NCI-H345 (cell line): Measurements from ENCODE around the gene DENND2C.
"Not testable (repeated sequence)": the region's sequence is repeated elsewhere in the genome, so short reads cannot be mapped to it uniquely, and the experiment has no call there.

Experiments used
- DNase-seq: peaks from one replicate; lab custom pipeline; 2025; lab: John Stamatoyannopoulos, UW

The DENND2C gene

DNA sequence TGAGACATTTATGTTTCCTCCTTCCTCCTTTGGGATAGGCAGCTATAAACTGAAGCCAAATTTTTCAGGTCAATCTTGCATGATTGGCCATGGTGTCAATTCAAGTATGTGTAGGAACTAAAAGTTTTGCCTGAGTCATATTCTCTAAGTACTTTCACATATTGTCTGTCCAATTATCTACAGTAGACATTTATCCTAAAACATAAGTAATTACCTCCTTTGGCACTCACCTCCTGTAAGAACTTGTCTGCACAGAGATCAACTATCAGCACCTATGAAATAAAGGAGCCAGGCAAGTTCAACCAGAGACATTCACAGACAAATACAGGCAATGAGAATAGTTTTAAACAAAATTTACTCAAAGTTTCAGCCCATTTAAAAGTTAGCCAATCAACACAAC, 74.2 kb downstream of the DENND2C start:
- DNase-seq: no peak

DNA sequence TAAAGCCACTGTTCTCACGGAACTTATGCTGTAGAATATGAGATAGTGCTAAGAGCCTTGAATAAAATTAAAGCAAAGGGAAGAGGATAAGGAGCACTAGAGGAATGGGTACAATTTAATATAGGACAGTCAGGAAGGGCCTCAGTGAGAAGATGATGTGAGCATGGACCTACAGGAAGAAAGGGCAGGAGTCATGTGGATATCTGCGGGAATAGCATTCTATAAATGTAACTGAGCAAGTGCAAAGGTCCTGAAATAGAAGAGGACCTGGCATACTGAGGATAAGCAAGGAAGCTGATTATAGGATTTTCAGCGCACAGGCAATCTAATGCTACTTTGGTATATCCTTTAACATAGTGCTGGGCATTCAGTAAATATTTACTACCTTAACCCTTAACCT, 75.8 kb downstream of the DENND2C start:
- DNase-seq: no peak

DNA sequence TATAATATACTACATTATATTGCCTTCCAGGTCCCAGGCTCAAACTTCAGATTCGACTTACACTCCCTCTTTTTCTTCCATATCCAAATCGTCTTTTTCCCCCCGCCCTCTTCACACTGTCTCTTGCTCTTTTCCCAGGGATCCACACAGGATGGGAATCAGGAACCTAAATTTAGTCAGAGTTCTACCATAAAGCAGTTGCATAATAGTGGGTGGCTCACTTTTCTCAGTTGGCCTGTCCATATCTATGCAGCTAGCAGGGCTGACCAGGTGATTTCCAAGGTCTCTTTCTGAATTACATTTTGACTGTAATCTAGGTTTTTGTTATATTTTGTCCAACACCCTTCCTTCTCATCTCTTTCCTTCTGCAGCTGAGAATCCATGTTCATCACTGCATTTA, 80.7 kb downstream of the DENND2C start:
- no peak for DNase-seq

DNA sequence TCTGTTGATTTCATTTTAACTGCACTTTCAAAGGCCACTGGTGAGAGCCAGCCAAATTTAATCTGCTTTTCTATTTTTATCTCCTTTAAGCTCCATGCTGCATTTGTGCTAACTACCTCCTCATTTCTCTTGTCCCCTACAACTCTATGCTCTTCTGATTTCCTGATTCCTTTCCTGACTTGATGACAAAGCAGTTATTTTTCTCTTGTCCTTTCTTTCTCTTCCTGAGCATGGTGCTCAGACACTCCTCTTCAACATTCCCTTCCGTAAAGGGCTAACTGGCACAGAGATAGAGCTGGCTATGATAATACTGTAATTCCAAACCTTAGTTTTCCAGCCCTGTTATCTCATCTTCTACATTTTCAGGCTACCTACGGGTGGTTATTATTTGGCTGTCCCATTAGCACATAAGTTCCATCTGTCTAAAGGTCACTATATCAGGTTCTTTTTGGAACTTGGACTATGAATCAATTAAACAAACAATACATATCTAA, 81.6 kb downstream of the DENND2C start:
- DNase-seq: no peak

DNA sequence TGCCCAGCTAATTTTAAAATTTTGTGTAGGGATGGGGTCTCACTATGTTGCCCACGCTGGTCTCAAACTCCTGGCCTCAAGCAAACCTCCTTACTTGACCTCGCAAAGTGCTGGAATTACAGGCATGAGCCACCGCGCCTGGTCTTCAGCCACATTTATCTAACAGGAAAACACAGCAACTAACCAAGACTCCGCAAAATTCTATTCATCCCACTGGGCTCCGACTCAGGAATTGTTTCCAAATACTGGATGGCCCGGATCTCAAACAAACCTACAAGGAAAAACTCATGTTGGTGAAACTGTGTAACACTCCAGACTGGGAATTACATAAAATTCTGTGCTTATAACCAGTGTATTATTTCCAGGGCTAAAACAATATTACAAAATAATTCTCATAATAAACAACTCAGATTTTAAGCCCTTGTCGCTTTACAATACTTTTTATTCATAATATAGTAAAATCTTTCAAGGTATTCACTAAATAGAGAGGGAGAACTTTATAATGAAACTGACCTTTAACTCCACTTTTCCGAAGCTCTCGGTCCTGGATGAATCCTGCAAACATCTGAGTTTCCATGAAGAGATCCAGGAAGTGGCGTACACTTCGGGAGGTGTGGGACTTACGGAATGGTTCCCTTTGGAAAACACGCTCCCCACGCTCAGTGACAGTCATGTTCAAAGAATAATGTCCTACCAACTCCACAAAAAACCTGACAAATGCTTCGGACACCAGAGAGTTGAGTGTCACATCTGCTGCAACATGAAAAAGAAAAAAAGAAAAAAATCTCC, 82.5 kb downstream of the DENND2C start:
- no peak for DNase-seq

DNA sequence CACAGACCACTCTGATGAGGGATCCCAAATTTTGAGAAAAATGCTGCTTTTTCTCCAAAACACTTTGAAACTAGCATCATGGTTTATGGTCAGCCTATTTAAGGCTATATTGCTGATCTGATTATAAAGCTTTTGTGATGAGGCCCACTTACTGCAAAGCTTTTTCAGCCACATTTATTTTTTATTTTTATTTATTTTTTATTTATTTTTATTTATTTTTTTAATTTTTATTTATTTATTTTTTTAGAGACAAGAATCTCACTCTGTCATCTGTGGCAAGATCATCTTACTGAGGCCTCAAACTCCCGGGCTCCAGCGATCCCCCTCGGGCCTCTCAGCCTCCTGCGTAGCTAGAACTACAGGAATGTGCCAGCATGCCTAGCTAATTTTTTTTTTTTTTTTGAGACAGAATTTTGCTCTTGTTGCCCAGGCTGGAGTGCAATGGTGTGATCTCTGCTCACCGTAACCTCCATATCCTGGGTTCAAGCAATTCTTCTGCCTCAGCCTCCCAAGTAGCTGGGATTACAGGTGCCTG, 83.3 kb downstream of the DENND2C start:
- DNase-seq: no peak

DNA sequence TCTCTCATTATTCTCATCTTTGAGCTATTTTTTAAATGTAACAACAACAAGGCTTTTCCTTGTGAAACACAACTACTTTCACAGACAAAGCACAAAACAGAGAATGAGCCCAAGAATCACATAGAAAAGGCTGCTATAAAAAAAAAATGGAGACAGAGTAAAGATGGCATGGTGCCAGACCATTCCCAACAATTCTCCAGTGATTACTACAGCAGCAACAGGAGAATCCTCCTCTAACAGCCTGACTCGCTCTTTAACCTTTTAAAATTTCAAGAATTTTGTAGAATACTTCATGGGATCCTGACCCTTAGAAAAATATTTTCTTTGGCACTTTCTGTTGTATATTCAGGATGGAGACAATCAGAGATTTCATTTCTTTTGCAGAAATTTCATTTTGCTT, 84.6 kb downstream of the DENND2C start:
- DNase-seq: no peak

DNA sequence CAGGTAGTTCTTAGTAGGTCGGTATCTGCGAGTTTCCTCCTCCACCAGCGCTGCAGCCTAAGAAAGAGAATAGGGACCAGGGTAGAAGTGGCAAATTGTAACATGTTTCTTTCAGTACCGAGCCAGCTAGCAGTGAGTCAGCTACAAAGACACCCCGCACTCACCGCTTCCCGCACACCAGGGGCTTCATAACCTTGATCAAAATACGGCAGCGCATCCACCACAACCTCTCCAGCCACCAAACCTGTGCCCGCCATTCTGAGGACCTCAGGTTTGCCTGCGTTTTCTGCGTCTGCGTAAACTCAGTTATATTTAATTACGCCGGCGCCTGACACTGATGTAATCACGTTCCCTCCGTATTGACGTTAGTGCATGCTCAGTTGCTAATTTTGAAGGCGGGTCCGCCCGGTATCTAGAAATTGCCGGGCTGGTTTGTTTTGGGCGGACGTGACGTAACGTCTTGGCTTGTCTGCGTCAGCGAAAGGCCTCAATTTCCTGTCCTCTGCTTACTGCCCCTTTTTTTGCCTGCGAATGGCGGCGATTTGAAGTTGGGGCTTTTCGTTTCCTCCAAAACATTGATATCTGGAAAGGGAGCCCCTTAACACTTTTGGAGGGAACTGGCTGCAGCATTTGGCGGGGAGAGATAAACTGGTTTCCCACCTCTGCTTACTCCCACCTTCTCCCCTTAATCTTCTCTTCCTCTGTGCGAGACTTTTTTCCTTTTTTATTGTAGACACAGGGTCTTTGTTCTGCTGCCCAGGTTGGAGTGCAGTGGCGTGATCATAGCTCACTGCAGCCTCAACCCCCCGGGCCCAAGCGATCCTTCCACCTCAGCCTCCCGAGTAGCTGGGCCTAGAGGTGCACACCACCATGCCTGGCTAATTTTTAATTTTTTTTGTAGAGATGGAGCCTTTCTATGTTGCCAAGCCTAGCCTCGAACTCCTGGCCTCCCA, 88.2 kb downstream of the DENND2C start, which contains the start of gene BCAS2:
Gene BCAS2 (minus strand): TSS at position 281 of the 953 bp plus-strand sequence. CDS start 24 bp downstream, at position 257.
- peak; percentile 98 for DNase-seq

DNA sequence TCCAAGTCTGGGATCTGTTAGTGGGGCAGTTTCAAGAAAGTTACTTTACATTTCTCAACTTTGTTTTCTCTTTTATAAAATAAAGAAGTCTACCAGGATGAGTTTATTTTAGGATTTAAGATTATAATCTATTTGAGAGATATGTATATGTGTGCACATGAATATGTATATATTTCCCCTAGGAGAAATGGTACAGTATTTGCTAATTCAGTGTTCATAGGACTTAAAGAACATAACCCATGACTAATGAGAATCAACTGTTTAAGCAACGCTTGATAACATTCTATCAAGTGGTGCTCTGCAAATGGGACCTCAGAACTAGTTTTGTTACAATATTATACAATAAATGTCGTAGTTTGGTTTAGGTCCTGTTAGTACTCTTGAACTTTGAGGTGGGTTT, 95.5 kb downstream of the DENND2C start:
- no peak for DNase-seq

DNA sequence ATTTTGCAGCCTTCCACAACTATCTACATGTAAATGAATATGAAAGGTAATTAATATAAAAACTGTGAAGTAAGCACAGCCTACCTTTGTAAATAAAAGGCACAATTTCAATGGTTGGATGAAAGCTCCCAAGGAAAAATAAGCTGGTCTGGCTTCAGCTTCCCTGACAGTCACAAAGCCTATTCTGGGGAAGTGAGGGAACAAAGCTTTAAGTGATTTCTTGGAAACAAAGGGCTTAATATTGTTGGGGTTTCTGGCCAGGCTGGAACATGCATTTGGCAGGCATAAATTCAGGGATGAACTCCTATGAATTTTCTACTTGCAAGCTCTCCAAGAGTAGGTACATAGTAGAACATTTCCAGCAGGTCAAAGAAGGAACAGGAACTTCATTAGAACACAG, 105.7 kb downstream of the DENND2C start:
- no peak for DNase-seq

DNA sequence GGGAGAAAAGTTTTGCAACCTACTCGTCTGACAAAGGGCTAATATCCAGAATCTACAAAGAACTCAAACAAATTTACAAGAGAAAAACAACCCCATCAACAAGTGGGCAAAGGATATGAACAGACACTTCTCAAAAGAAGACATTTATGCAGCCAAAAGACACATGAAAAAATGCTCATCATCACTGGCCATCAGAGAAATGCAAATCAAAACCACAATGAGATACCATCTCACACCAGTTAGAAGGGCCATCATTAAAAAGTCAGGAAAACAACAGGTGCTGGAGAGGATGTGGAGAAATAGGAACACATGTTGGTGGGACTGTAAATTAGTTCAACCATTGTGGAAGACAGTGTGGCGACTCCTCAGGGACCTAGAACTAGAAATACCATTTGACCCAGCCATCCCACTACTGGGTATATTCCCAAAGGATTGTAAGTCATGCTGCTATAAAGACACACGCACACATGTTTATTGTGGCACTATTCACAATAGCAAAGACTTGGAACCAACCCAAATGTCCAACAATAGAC, 106.8 kb downstream of the DENND2C start:
- not testable (repeated sequence) for DNase-seq

DNA sequence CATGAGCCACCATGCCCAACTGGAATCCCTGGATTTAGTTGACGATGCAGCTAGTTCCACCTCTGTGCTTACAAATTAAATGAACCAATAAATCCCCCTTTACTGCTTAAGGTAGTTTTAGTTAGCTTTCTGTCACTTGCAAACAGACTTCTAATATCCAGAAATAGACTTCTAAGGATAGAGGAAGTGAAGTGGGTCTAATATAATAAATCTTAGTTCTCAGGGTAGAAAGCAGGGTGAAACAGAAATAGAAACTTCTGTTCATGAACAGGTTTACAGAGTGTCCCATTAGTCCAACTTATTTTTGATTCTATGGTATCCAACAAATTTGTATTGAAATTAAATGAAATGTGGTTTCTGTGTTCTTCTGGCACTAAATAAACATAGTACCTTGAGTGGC, 108.5 kb downstream of the DENND2C start:
- no peak for DNase-seq

DNA sequence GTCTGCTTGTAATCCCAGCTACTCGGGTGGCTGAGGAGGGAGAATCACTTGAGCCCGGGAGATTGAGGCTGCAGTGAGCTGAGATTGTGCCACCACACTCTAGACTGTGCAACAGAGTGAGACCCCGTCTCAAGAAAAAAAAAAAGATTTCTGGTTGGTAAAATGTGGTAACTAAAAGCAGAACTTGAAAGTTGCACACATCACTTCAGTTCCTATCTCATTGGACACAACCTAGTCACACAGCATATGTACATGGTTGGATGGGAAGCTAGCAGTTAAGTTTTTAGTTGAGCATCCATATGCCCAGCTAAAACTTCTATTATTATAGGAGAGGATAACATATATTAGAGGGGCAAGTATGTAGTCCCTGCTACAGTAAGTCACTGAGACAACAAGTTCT, 110.5 kb downstream of the DENND2C start:
- DNase-seq: no peak

DNA sequence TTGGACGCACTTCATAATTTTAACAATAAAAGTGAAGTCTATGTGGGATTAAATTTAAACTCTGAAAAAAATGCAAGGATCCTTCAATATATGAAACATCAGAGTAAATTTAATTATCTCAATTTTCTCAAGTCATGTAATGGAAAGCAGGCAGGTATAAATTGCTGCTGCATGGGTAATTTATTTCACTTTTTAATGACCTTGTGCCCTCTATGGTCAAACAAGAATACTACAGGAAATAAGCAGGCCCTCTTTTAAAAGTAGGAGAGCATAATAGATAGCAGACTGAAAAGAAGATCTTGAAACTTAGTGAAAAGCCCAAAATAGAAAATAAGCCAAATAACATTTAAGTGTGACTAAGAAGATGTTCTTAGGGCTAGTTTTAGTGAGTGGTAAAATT, 111.3 kb downstream of the DENND2C start:
- no peak for DNase-seq

DNA sequence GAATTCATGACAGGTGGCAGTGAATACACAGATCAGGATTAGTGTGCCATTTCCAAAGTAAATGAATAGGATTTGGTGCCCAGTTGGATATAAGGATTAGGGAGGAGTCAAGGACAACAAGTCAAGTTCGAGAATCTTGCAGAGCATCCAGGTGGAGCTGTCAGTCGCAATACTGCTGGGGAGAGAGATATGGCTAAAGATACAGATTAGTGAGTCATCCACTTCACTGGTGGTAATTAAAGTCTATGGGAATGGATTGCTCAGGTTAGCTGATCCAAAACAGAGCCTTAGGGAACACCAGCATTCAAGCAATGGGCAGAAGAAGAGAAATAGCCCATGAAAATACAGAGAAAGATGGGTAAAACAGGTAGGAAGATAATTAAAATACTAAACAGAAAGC, 115.3 kb downstream of the DENND2C start:
- no peak for DNase-seq

DNA sequence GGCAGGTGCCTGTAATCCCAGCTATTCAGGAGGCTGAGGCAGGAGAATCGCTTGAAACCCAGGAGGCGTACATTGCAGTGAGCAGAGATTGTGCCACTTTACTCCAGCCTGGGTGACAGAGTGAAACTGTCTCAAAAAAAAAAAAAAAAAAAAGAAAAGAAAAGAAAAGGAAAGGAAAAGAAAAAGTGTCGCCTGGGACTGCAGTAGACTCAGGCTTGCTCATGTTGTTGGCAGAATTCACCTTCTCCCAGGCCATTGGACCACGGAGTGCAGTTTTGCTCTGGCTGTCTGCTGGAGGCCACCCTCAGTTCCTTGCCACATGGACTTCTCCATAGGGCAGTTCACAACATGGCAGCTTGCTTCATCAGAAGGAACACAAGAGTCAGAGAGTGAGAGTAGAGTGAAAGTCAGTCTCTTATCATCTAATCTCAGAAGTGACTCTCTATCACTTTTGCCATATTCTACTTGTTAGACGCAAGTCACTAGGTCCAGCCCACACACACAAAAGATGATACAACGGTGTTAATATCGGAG, 117.7 kb downstream of the DENND2C start:
- no peak for DNase-seq

DNA sequence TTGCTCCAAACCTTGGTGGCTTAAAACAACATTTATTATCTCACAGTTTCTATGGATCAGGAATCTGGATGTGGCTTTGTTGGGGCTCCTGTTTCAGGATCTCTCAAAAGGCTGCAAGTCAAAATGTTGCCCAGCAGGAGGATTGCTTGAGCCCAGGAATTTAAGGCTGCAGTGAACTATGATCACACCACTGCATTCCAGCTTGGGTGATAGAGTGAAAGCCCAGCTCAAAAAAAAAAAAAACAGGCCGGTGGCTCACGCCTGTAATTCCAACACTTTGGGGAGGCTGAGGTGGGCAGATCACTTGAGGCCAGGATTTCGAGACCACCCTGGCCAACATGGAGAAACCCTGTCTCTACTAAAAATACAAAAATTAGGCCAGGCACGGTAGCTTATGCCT, 118.4 kb downstream of the DENND2C start:
- DNase-seq: no peak

DNA sequence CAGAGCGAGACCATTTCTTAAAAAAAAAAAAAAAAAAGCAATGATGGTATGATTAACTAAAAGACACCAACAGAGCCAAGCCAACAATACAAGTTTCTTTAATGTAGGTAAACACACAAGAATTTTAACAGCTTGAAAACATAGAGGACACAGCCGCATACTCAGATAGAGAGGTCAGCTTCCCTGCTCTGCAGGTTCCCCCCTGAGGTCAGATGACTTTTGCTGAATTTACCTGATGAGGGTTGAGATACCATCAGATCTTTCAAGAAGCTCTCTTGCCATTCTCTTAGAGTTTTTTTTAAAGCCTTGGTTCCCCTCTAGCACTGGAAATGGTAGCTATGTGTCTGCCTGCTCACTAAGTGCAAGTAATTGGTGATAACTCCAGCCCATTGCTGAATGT, 119.5 kb downstream of the DENND2C start:
- DNase-seq: no peak

DNA sequence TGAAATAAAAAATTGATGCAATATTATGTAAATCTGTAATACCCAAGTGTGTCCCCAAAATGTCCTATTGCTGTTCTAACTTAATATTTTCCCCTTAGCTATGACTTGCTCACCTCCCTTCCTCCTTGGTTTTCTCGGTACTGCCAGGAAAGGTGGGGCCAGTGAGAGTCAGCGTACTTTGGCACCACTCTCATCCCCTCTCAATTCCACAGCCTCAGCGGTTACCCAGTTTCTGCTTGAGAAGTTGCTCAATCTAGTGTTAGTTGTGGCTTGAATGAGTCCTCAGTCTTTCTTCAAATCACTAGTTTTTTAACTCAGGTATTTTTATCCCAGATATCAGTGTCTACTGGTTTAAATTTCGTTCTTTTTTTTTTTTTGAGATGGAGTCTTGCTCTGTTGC, 120.7 kb downstream of the DENND2C start:
- no peak for DNase-seq

DNA sequence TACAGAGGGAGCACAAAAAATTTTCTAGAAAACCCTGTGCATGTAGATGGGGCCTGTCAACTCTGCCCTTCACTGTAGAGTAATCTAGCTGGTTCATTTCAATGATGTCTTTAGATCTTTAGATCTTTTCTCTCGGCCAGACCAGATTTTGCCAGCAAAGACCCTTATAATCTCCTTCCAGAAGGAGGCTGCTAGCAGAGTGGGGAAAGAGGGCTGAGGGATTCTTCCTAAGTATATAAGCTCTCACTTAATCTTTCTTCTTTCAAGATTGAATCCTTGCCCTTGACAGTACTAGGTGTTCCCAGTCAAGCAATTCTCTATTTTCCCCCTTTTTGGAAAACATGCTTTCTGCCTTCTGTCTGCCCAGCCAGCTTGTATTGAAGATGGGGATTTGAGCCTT, 122.8 kb downstream of the DENND2C start:
- no peak for DNase-seq

DNA sequence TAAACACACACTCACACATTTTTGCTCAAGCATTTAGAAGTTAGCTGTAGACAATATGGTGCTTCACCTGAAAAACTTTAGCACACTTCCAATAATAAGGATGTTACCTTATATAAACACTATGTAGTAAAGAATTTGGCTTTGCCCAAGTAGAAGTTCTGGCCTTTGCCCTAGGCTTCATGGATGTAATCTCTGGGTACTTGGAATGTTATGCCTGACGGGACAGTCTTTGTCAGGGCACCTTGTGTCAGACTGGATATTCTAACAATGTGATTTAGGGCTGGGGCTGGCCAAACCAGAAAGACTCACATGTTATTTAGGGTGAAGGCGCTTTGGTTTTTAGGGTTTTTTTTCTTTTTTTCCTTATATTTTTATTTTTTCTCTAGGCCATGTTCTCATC, 124.1 kb downstream of the DENND2C start:
- DNase-seq: no peak

DNA sequence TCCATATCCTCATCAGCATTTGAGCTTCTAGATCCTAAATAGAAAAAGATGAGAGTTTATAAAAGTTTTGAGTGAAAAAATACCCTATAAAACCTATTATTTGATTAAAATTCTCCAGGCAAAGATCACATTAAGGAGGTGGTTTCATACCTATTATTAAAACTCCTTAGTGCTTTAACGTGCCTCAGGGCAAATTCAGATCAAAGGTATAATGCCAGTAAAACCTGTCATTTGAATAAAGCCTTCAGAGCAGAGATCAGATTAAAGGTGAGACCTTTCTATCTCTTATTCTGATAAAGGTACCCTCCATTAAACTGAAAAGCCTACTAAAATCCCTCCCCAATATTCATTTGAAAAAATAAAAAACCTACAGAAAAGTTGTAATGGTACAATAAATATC, 124.5 kb downstream of the DENND2C start:
- no peak for DNase-seq
